ENCODE results near the gene TDRD7.

Gene TDRD7

GRCh38 chr9:97411789-97412625, at the start of gene TDRD7:
TDRD7 (plus strand) TSS chr9:97412096; CDS start chr9:97428466, 16,370 bp downstream.
- no peak for TF ChIP-seq POLR2A (IDR thresholded peaks at IDR 0.05; ENCODE audit: low read length)
- TF ChIP-seq GATA1 (IDR thresholded peaks at IDR 0.05; ENCODE audit: low read depth, low read length), result no peak
- DNase-seq, result peak; percentile 88 to 95

- peak; percentile 34 to 43 for DNase-seq
- TF ChIP-seq POLR2A (IDR thresholded peaks at IDR 0.05; ENCODE audit: low read length) (no peak), GATA1 (IDR thresholded peaks at IDR 0.05; ENCODE audit: low read depth, low read length) (no peak)
Measured at GRCh38 chr9:97362777-97363545, 48.9 kb upstream of the TDRD7 start.

- DNase-seq, result no peak
- no peak for TF ChIP-seq POLR2A (IDR thresholded peaks at IDR 0.05; ENCODE audit: low read length)
- no peak for TF ChIP-seq GATA1 (IDR thresholded peaks at IDR 0.05; ENCODE audit: low read depth, low read length)
Measured at GRCh38 chr9:97363661-97364299, 48.1 kb upstream of the TDRD7 start.

- DNase-seq, result no peak
- TF ChIP-seq POLR2A (IDR thresholded peaks at IDR 0.05; ENCODE audit: low read length), result no peak
- TF ChIP-seq GATA1 (IDR thresholded peaks at IDR 0.05; ENCODE audit: low read depth, low read length), result no peak
Measured at GRCh38 chr9:97364769-97365490, 47.0 kb upstream of the TDRD7 start.

- DNase-seq, result no peak
- TF ChIP-seq GATA1 (IDR thresholded peaks at IDR 0.05; ENCODE audit: low read depth, low read length) (no peak), POLR2A (IDR thresholded peaks at IDR 0.05; ENCODE audit: low read length) (no peak)
Measured at GRCh38 chr9:97365634-97366033, 46.3 kb upstream of the TDRD7 start.

GRCh38 chr9:97366476-97366875, 45.4 kb upstream of the TDRD7 start:
- no peak for DNase-seq
- TF ChIP-seq POLR2A (IDR thresholded peaks at IDR 0.05; ENCODE audit: low read length), result no peak
- no peak for TF ChIP-seq GATA1 (IDR thresholded peaks at IDR 0.05; ENCODE audit: low read depth, low read length)

- no peak for DNase-seq
- TF ChIP-seq POLR2A (IDR thresholded peaks at IDR 0.05; ENCODE audit: low read length) (no peak), GATA1 (IDR thresholded peaks at IDR 0.05; ENCODE audit: low read depth, low read length) (no peak)
Measured at GRCh38 chr9:97366889-97367288, 45.0 kb upstream of the TDRD7 start.

- DNase-seq, result no peak
- TF ChIP-seq POLR2A (IDR thresholded peaks at IDR 0.05; ENCODE audit: low read length) (no peak), GATA1 (IDR thresholded peaks at IDR 0.05; ENCODE audit: low read depth, low read length) (no peak)
Measured at GRCh38 chr9:97367729-97368128, 44.2 kb upstream of the TDRD7 start.

GRCh38 chr9:97368964-97369363, 42.9 kb upstream of the TDRD7 start:
- no peak for TF ChIP-seq POLR2A (IDR thresholded peaks at IDR 0.05; ENCODE audit: low read length)
- TF ChIP-seq GATA1 (IDR thresholded peaks at IDR 0.05; ENCODE audit: low read depth, low read length), result no peak
- DNase-seq, result no peak

- peak in 1 of 2 experiments; percentile 19 for DNase-seq
- TF ChIP-seq GATA1 (IDR thresholded peaks at IDR 0.05; ENCODE audit: low read depth, low read length) (no peak), POLR2A (IDR thresholded peaks at IDR 0.05; ENCODE audit: low read length) (no peak)
Measured at GRCh38 chr9:97372580-97372979, 39.3 kb upstream of the TDRD7 start.

- no peak for DNase-seq
Measured at GRCh38 chr9:97373331-97373730, 38.6 kb upstream of the TDRD7 start.

GRCh38 chr9:97374811-97375210, 37.1 kb upstream of the TDRD7 start:
- TF ChIP-seq POLR2A (IDR thresholded peaks at IDR 0.05; ENCODE audit: low read length), result no peak
- no peak for TF ChIP-seq GATA1 (IDR thresholded peaks at IDR 0.05; ENCODE audit: low read depth, low read length)
- no peak for DNase-seq

More at GRCh38 chr9:97373331-97373730, 38.6 kb upstream of the TDRD7 start:
- TF ChIP-seq POLR2A (IDR thresholded peaks at IDR 0.05; ENCODE audit: low read length) (no peak), GATA1 (IDR thresholded peaks at IDR 0.05; ENCODE audit: low read depth, low read length) (no peak)

GRCh38 chr9:97376902-97377301, 35.0 kb upstream of the TDRD7 start:
- no peak for DNase-seq
- TF ChIP-seq GATA1 (IDR thresholded peaks at IDR 0.05; ENCODE audit: low read depth, low read length) (no peak), POLR2A (IDR thresholded peaks at IDR 0.05; ENCODE audit: low read length) (no peak)

Data from erythroblast (primary cell).